Measurements from ENCODE around the gene ADCY9. TPM values are rescaled to one million over a fixed set of nuclear protein-coding genes. Genes with fewer than 3 reads are reported as not detected.

The ADCY9 gene
- total RNA-seq, 1 experiment from 2014 or later = 4.7 TPM

- H3K23me2 ChIP-seq (ENCODE audit: insufficient read length, low read depth, low read length, poor library complexity, severe bottlenecking) = no peaks in the 10 kb centered on the region
- H3K4me2 ChIP-seq (ENCODE audit: insufficient read depth, insufficient read length, low read length) = no peak overlapping the region
- H4K20me1 ChIP-seq (ENCODE audit: control insufficient read depth, insufficient read depth, insufficient read length) = no peaks in the 10 kb centered on the region
- peaks cover 2 to 13% of the 10 kb centered on the region in 2 experiments; a peak in 3 of 4 replicates for H3K4me1 Mint-ChIP-seq
- no peak for DNase-seq
- H2AK5ac ChIP-seq (ENCODE audit: insufficient read length, low read length) = no peak overlapping the region
- no peak overlapping the region for H4K91ac ChIP-seq (ENCODE audit: insufficient read length, low read depth, low read length)
- H2BK12ac ChIP-seq (ENCODE audit: insufficient read length, low read depth, low read length) = no peak overlapping the region
- H3K27ac Mint-ChIP-seq = peak overlapping the region in 1 of 3 experiments; percentile 28; a peak in 1 of 7 replicates
- no peak overlapping the region for H2BK120ac ChIP-seq (ENCODE audit: low read depth, low read length, poor library complexity, severe bottlenecking)
- H3K36me3 Mint-ChIP-seq (ENCODE audit: insufficient read depth in 1 of 3, low read depth in 3 of 3) = no peaks in the 10 kb centered on the region
- H3K79me1 ChIP-seq (ENCODE audit: insufficient read depth, low read depth, low read length, poor library complexity, severe bottlenecking) = no peaks in the 10 kb centered on the region
- H3K4me3 Mint-ChIP-seq = no peak overlapping the region
- H4K8ac ChIP-seq (replicated peaks; ENCODE audit: insufficient read length, low read depth, low read length) = no peak overlapping the region
- no peak overlapping the region for H3K9ac ChIP-seq (ENCODE audit: extremely low read depth, insufficient read length, low read length)
- no peak overlapping the region for H2AFZ ChIP-seq (ENCODE audit: low read length)
- H3K27me3 ChIP-seq (ENCODE audit: insufficient read depth, low read length) = no peaks in the 10 kb centered on the region
- no peak overlapping the region for H2BK5ac ChIP-seq (ENCODE audit: insufficient read length, low read length)
- peaks cover 1% of the 10 kb centered on the region; the same call in 1 of the 2 replicates for H3K27me3 Mint-ChIP-seq (ENCODE audit: low read depth)
- no peak for TF ChIP-seq CTCF (conservative IDR thresholded peaks at IDR 0.05)
- H3K18ac ChIP-seq (ENCODE audit: insufficient read length, low read depth, low read length) = no peak overlapping the region
- H3K9me3 ChIP-seq (ENCODE audit: control insufficient read depth, low read depth, low read length) = no peaks in the 10 kb centered on the region
- no peak overlapping the region for H3K23ac ChIP-seq (ENCODE audit: insufficient read length, low read depth, low read length)
- WGBS (ENCODE audit: extremely low coverage, insufficient read length, low lambda C conversion rate) = no CpG with 5 or more reads among the region's 9 CpGs
- no peak overlapping the region for H3T11ph ChIP-seq (ENCODE audit: low read length)
- H3K4me1 ChIP-seq (ENCODE audit: insufficient read depth, low read length) = no peaks in the 10 kb centered on the region; the same call in 1 of the 2 replicates
- H3K14ac ChIP-seq (ENCODE audit: insufficient read depth, low read length) = no peak overlapping the region
- H3K4ac ChIP-seq (ENCODE audit: low read depth, low read length) = no peak overlapping the region
- no peak overlapping the region for H2BK15ac ChIP-seq (ENCODE audit: low read depth, low read length)
- H2BK20ac ChIP-seq (ENCODE audit: low read depth, low read length, poor library complexity, severe bottlenecking) = no peak overlapping the region
- no peaks in the 10 kb centered on the region for H3K79me2 ChIP-seq (ENCODE audit: insufficient read depth, low read length)
- no peak overlapping the region for H3K27ac ChIP-seq (ENCODE audit: insufficient read length, low read depth, low read length)
- no peaks in the 10 kb centered on the region for H3K9me3 Mint-ChIP-seq
- no peak overlapping the region for H4K5ac ChIP-seq (ENCODE audit: insufficient read length, low read depth, low read length)
- H3K56ac ChIP-seq (ENCODE audit: insufficient read length, low read depth, low read length) = no peak overlapping the region
Observed at GRCh38 chr16:4048481-4048880, 67.8 kb downstream of the ADCY9 start.

Measured in H9 (cell line).